HEK293T (cell line): ENCODE data around the gene RAB5B.
"Not testable (repeated sequence)": the region's sequence is repeated elsewhere in the genome, so short reads cannot be mapped to it uniquely, and the experiment has no call there.

Experiments used
- ARNT ChIP-seq: fragments of 450-650 bp; IDR thresholded peaks from 2 replicates; pipeline ENCODE4 v1.6.1; 2017; ENCODE audit warnings: mild to moderate bottlenecking
- ELF4 ChIP-seq: fragments of 450-650 bp; IDR thresholded peaks from 2 replicates; pipeline ENCODE4 v1.6.1; 2017; ENCODE audit warnings: antibody characterized with exemption
- FOXA1 ChIP-seq: fragments of 450-650 bp; IDR thresholded peaks from 2 replicates; pipeline ENCODE4 v1.6.1; 2016; ENCODE audit warnings: mild to moderate bottlenecking
- FOXM1 ChIP-seq: fragments of 450-650 bp; IDR thresholded peaks from 2 replicates; pipeline ENCODE4 v1.6.1; 2017; ENCODE audit warnings: mild to moderate bottlenecking, borderline replicate concordance
- LEF1 ChIP-seq: fragments of 450-650 bp; IDR thresholded peaks from 2 replicates; pipeline ENCODE4 v1.6.1; 2017; ENCODE audit warnings: mild to moderate bottlenecking, borderline replicate concordance
- NFRKB ChIP-seq: fragments of 450-650 bp; IDR thresholded peaks from 2 replicates; pipeline ENCODE4 v1.6.1; 2016; ENCODE audit warnings: mild to moderate bottlenecking, moderate library complexity
- SP1 ChIP-seq: fragments of 450-650 bp; IDR thresholded peaks from 2 replicates; pipeline ENCODE4 v1.6.1; 2017
- TARDBP ChIP-seq: fragments of 450-650 bp; IDR thresholded peaks from 2 replicates; pipeline ENCODE4 v1.6.1; 2016
- ZNF384 ChIP-seq: fragments of 450-650 bp; IDR thresholded peaks from 2 replicates; pipeline ENCODE4 v1.6.1; 2016

- TF ChIP-seq FOXM1, ARNT, SP1, FOXA1, LEF1, ZNF384, TARDBP, ELF4, NFRKB: not testable (repeated sequence)
These were observed 12.1 kb downstream of the RAB5B start for GRCh38 chr12:55985976-55986375.
